Stimulated activated CD4-positive, alpha-beta T cell treated with anti-CD3 and anti-CD28 coated beads, Interleukin-2, amount 100 ng/mL, for 48 hours (primary cell): ENCODE results near the gene BDKRB1.

Experiments used
- DNase-seq, 2 donors: peaks; one replicate each; pipeline ENCODE4 v3.0.0-alpha.2; 2020

BDKRB1 gene

DNA sequence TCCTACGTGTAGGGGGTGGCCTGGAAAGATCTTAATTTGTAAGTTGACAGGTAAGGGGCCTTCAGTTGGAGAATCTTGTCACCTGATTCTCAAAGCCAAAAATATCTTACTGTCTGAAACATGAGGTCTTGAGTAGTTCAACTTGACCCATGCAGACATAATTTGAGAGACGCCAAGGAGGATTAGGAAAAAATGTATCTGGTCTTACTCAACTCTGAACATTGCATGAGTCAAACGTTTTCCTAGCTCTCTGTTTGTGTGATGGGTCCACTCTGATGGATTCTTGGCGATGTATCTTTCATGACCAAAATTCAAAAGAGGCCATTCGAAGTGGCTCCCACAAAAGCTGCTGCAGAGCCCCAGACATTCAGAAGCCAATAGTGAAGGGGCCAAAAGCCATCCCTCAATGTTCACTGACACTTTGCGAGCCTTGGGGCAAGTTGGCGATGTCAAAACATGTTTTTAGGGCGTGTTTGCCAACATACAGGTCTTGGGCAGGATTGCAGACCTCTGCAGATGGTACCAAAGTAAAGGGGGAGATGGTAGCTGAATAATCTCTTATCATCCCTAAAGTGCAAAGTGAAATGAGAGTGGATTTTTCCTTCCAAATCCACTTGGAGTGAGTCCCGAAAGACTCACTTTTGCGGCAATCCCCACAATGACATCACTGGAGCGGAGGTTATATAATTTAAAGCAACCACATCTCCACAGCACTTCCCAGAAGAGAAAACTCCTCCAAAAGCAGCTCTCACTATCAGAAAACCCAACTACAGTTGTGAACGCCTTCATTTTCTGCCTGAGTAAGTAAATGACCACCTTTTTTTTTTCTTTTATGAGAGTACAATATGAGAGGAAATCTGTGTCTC lies at the start of gene BDKRB1:
BDKRB1 (plus strand) TSS at position 710 of the 866 bp plus-strand sequence. CDS start 7,473 bp downstream, outside the sequence.
- DNase-seq: no peak

DNA sequence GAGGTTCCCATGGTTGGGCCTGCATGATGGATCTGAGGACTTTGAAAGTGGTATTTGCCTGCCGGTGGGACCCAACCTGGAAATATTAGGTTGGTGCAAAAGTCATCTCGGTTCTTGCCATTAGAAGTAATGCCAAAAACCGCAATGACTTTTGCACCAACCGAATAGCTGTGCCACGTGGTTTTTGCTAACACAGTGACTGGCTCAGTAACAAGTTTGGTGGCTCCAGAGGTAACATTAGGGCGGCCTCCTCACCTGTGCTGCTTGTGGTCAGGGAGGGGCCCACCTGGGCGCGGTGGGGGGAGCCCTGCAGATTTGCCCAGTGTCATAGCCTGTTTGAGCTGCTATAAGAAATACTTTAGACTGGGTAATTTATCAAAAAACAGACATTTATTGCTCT lies 49.5 kb upstream of the BDKRB1 start:
- no peak for DNase-seq

DNA sequence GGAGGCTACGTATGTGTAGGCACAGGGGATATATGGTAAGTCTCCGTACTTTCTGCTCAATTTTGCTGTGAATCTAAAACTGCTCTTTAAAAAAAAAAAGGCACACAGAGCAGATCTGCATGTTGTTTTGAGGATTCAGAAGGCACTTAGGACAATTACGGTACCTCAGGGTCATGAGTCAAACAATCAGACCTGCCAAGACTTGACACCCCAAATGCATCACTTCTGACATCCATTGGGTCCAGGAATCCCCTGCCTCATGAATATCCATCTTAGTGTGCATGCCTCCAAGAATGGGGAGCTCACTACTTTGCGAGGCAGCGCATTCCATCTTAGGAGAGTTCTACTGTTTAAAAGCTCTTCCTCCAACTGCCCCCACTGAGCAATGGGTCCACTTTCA lies 48.3 kb upstream of the BDKRB1 start:
- DNase-seq: no peak

DNA sequence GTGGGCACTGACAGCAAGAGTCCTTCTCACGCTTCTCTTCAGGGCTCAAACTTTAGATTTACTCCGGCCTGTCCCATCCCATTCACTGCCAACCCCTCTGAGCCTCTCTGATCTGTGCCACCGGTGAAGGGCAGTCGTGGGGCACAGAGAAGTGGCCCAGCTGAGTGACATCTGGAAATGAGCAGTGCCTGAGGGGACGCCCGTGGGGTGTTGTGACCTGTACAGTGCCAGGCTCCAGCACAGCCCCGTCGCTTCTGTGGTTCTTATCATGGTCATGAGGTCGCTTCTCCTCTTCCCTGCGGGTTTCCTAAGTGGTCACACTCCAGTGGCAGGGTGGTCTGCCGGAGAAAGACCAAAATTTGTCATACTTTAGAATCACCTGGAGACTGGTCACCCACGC lies 47.3 kb upstream of the BDKRB1 start:
- no peak for DNase-seq

DNA sequence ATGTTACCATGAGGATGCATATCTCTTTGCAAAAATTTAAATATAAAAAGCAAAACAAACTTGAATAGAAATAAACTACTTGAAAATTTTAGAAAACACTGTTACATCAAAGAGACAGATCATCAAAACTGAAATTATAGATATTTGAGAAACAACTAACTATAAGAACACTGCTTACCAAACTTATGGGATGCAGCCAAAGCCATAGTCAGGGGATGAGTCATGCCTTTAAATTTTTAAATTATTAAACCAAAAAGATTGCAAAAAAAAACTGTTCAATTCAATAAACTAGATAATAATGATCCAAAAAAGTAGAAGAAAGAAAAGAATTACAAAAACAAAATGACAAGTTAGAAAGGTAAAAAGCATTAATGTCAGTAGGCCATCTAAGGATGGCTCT lies 43.9 kb upstream of the BDKRB1 start:
- no peak for DNase-seq

DNA sequence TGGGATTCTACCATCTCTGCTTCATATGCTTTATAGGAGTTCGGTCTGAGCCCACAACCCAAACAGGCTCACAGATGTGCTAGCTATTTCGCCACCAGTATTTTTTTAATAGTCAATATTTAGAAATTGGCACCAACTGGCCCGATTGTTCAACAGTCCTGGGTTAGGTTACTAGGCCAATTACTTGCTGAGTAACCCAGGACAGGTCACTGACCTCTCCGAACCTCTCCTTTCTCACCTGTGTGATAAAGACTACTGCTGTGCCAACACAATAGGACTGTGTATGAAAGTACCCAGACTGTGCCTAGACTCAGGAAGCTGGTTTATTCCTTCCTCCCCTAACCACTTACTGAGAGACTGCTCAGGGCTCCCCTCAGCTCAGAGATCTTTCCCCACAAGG lies 43.1 kb upstream of the BDKRB1 start:
- no peak for DNase-seq

DNA sequence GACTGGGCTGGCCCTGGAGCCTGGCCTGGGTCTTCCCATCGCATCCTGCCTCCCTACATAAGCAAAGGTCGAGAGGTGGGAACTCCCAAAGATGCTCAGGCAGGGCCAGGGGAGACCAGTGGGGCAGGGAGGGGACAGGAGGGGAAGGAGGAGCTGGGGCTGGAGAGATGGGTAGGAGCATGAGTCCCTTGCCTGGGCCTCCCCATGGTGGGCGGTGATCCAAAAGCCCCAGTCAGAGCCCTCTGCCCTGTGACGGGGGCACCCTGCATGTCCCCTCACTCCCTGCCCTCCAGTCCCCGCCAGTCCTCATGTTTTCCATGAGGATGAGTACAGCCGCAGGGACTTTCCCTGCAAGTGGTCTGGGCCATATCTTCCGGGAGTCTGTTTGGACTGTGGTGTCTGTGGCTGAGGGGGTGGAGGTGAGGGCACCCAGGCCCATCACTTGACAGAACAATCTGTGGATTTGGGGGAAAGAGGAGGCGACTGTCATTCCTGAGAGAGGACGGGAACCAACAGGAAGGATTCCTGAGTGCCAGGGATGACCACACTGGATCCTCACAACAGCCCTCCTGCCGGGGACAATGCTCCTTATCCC lies 42.0 kb upstream of the BDKRB1 start:
- no peak for DNase-seq

DNA sequence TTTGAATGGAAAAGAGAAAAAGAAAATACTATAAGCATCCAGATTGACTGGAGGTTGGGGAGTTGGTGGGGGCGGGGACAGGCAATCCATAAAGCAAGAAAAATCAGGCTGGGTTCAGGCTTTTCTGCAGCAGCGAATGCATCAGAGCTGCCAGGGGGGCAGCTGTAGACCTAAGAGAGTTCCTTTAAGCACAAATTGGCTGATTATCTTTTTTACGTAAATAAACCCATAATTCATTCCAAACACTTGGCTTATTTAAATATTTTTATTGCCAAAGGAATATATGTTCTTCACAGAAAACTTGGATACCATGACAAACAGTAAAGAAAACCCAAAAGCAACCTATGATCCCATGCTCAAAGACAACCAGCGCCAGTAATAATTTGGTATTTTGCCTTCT lies 41.2 kb upstream of the BDKRB1 start:
- no peak for DNase-seq

DNA sequence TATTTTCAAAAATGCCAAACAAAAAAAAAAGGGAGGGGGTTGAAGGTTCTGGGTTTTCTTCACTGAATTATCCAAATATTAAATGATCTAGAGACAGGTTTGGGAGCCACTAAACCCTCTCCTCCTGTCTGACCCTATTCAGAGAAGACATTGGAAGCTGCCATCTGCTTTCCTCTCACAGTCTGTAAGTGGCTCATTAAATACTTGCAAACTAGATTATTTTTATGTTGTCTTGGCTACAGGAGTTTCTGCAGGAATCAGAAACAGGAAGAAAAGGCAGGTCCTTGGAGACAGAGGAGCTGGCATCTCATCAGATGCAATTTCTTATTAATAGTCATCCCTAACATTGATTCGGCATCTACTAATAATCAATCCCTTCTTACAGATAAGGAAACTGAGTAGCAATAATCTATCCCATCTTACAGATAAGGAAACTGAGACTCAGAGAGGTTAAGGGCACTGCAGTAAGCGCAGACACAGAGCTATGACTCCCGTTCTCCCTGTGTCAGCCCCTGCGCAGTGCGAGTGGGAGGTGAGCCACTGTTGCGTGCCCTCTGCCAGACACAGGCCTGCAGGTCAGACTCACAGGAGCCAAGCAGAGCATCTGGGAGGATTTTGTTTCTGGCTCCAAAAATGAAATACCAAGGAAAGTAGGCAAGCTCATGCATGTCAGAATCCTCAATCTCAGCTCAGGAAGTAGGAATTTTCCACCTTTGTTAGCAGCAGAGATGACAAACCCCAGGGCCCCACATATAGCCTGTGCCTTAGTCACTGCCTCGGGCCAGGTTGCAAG lies 40.4 kb upstream of the BDKRB1 start:
- DNase-seq: no peak

DNA sequence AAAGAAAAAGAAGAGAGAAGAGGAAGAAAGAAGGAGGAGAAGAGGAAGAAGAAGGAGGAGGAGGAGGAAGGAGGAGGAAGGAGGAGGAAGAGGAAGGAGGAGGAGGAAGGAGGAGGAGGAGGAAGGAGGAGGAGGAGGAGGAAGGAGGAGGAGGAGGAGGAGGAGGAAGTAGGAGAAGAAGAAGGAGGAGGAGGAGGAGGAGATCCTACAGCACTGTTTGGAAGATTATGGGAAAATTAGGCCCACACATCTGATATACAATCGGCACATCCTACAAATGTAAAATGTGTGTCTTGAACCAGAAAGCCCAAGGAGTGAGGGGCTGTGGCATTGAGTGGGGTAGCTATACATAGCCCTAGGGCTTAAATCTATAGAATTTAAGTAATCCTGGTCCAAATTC lies 39.4 kb upstream of the BDKRB1 start:
- no peak for DNase-seq

DNA sequence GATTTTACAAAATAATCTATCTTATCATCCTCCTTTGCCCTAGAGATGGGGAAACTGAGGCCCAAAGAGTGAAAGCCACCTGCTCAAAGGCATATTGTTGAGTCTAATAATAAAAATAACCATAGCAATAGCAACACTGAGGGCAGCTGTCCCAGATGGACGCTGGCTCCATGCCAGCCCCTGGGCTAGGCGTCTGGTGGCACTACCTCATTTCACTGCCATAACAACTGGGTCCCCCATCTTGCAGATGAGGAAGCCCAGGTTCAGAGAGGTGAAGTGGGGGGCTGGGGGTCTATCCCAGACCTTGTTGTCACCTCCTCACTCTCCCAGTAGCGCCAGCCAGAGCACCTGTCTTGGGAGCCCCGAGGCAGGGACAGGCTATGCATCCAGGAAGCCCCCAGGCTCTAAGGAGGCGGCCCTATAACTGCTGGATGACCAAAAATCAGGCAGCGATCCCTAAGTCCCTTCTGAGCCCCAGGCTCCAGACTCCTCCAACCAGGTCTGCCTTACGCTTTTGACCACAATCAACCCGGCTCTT lies 38.6 kb upstream of the BDKRB1 start:
- DNase-seq: no peak

DNA sequence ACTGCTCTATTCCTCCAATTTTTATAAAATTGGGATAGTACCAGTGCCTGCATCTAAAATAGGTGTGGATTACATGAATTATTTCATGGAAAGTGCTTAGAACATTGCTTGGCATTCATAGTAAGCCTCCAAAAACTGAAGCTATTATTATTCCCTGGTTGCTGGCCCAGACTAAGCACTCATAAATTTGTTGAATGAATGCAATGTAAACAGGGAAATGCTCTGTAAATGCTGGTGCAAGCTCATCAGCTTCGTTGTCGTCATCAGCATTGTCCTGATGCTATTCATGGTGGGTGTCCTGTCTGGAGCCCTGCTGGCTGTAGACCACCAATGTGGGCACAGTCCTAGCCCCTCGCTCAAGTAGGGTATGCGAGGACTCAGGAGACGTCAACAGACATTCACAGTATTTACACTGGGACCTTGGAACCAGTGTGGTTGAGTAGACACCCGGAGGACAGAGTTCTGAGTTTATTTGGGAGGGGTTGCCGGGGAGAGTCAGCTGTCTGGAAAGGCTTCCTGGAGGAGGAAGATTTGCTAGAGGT lies 34.8 kb upstream of the BDKRB1 start:
- no peak for DNase-seq

DNA sequence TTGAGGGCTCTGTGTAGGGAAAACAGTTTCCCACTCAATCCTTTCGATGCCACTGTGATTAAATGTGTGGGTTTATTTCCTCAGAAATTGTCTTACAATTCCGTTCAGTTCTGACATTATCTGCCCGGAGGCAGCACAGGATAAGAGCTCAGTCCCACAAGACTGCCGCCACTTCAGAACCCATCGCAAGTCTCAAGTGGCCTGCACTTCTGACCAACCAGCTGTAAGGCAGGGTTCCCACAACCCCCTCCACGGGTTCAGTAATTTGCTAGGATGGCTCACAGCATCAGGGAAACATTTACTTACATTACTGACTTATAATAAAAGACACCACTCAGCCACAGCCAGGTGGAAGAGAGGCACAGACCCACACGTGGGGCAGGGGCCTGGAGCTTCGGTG lies 34.2 kb upstream of the BDKRB1 start:
- DNase-seq: no peak

DNA sequence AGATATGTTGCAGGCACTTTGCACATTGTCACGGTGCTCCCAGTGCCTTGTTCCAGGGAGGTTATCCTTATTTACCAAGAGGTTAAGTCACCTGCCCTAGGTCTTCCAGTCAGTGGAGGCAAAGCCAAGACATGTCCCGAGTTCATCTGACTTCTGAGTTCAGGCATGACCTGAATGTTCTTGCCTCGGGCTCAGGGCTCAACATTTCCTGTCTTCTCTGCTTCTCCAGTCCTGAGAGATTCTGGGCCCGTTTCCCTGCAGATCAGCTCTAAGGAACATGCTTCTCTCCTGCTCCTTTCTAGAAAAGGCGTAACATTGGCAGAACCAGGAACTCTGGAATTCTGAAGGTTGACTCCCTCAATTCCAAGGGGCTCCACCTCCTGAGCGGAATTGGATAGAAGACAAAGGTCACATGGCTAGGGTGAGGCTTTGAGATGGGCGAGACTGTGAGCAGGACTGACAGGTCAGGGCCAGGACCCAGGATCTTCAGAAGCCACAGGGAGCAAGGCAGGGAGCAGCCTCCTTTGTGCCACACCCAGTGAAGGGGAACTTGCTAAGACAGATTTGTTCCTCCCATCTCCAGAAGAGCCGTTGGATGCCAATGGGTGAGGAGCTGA lies 31.4 kb upstream of the BDKRB1 start:
- no peak for DNase-seq

DNA sequence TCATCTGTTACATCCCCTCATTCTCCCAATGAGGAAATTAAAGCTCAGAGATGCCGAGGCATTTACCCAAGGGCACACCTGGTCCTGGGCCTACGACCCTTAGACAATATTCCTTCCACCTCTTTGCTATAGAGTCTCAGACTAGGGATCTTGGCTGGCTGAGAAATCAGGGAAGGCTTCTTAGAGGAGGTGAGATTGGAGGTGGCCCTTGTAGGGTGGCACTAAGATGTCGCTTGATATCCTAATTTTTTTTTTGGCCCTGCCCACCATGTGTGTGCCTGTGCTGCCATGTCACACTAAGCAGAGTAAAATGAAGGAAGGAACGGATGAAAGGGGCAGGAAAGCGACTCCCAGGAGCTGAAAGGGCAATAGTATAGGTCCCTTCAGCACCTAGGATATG lies 30.8 kb upstream of the BDKRB1 start:
- DNase-seq: no peak

DNA sequence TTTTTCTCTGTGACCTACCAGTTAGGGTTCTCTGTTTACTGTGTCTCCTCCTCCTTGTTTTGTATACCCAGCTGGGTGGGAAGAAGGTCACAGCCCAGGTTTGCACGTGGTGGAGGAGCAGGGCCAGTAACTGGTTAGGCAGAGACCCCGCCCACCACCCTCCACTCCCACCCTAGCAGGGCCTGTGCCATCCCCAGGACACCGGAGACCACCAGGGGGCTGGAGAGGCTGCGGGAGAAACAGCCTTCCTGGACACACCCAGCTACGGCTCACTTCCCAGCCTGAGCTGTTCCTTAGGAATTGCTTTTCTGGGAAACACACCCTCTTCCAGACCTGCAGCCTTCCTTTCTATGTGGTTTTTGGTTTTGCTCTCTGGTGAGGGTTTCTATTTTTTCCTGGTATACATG lies 30.3 kb upstream of the BDKRB1 start:
- no peak for DNase-seq

DNA sequence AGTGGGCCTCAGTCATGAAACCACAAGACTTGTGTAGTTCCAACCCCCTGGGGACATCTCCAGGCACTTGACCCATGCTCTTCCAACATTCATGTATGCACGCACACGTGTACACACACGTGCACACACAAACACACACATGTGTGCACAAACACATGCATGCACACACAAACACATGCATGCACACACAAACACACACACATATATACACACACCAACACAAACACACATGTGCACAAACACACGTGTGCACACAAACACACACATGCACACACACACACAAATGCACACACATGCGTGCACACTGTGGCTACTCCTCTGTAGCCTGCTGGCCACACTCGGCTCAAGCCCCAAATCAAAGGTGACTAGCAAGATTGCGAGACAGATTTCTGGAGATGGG lies 28.6 kb upstream of the BDKRB1 start:
- no peak for DNase-seq

DNA sequence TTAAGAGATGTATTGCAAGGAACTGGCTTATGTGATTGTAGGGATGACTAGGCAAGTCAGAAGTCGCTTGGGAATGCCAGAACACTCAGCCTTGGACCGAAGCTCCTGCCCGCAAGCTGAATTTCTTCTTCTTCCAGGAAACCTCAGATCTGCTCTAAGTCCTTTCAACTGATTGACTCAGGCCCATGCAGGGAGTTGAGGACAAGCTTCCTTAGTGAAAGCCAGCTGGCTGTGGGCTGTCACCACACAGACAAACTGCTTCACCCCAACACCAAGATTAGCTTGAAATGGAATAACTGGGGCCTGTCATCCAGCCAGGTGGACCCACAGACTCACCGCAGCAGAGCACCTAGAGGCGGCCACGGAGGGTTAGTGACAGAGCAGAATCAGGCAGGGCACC lies 26.7 kb upstream of the BDKRB1 start:
- DNase-seq: no peak

DNA sequence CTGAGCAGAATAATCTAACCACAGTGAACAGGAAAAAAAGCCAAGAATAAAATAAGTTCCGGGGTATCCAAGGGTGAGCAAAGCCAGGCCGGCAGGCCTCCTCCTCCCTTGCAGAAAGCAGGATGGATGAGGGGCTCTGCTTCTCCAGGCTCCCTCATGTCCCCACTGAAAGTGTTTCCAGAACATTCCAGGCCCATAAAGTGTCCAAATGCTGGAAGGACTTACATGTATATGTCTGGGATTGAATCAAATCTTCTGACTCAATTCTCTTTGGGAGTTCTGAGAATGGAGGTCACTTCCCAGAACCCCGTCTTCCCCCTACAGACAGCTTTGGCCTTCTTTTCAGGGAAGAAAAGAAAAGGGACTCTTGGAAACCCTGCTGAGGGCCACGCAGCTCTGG lies 25.0 kb upstream of the BDKRB1 start:
- no peak for DNase-seq

DNA sequence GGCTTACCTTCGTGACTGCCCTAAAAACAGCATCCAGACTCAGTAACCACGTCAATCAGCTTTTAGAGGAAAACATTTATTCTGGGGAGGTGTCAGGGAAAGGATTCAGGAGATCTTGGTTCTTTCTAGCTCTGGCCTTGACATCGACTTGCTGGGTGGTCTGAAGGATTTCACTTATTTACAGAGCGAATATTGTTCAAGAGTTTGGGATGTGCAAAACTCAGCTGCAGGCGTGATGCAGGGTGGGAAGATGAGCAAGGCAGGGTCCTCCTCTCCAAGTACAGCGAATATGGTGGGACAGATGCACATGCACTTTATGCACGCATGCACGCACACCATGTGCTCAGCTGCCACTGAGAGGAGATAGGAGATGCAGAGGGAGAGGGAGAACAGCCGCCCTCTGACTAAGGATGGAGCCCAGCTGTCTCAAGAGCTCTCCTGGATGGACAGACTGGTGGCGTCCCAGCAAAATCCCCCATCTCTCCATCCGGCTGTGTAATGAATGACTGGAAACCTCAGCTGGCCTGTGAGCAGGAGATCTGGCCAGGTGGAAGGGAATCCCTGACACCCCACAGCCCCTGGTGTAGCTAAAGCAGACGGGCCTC lies 24.4 kb upstream of the BDKRB1 start:
- DNase-seq: no peak

DNA sequence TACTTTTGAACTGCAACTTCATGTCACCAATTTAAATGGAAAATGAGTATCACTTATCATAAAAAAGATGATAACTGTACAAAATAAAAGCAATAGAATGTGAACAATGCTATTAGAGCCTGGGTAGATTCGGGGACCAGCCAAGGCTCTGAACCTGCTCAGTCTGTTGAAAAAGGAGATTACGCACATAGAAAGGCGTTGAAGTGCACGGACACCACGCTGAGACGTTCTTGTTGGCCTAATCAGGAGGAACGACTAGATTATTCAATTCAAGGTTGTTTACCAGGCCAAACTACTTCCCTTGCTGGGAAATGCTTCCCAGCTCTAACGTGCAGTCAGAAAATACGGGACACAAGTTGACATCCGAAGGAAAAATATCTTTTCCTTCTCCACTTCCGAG lies 23.5 kb upstream of the BDKRB1 start:
- no peak for DNase-seq

DNA sequence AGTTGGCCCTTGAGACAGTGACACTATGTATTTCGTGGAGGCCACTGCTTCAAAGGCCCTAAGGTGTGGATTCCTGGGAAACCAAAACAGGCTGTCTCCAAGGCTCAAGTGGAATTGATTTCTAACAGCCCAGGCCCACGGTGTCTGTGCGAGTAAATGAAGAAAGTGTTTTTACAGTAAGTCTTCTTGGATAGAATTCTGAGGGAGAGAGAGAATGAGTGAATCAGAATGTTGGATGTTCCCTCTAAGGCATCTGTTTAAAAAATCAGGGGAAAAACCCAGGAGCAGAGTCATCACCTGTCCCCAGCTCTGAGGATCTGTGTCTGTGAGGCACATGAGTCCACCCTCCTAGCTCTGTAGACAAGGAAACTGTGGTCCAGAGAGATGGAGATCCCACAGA lies 22.3 kb upstream of the BDKRB1 start:
- no peak for DNase-seq
